ENCODE measurements around the gene TNFAIP8L3. TPM values are rescaled to one million over a fixed set of nuclear protein-coding genes. Genes with fewer than 3 reads are reported as not detected.

TNFAIP8L3 gene
- total RNA-seq, 1 experiment from 2014 or later = 0.20 TPM

- Histone ChIP-seq H3K4me2 (no peak overlapping the region), H3K4me1 (replicated peaks; ENCODE audit: insufficient read depth) (no peaks in the 10 kb centered on the region), H3K27me3 (ENCODE audit: insufficient read depth, low read depth) (no peaks in the 10 kb centered on the region; the same call in 1 of the 2 replicates), H3K9me3 (ENCODE audit: insufficient read depth, low read depth) (no peaks in the 10 kb centered on the region), H3F3A (ENCODE audit: insufficient read depth, low read depth) (no peaks in the 10 kb centered on the region), H4K20me1 (ENCODE audit: insufficient read depth) (no peaks in the 10 kb centered on the region), H3K9me2 (ENCODE audit: insufficient read depth) (no peaks in the 10 kb centered on the region), H3K27ac (no peak overlapping the region), H3K36me3 (ENCODE audit: low read depth) (no peaks in the 10 kb centered on the region), H2AFZ (no peak overlapping the region), H3K4me3 (no peak overlapping the region), H3K79me2 (ENCODE audit: low read depth) (no peaks in the 10 kb centered on the region)
- no peak for DNase-seq
- no TSS peak for BruUV-seq (replicated peaks)
- TF ChIP-seq, protein P1, sequence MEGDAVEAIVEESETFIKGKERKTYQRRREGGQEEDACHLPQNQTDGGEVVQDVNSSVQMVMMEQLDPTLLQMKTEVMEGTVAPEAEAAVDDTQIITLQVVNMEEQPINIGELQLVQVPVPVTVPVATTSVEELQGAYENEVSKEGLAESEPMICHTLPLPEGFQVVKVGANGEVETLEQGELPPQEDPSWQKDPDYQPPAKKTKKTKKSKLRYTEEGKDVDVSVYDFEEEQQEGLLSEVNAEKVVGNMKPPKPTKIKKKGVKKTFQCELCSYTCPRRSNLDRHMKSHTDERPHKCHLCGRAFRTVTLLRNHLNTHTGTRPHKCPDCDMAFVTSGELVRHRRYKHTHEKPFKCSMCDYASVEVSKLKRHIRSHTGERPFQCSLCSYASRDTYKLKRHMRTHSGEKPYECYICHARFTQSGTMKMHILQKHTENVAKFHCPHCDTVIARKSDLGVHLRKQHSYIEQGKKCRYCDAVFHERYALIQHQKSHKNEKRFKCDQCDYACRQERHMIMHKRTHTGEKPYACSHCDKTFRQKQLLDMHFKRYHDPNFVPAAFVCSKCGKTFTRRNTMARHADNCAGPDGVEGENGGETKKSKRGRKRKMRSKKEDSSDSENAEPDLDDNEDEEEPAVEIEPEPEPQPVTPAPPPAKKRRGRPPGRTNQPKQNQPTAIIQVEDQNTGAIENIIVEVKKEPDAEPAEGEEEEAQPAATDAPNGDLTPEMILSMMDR (conservative IDR thresholded peaks at IDR 0.05) = no peak
- TF ChIP-seq EZH2 (IDR thresholded peaks at IDR 0.05; ENCODE audit: low read depth) = no peak
- ChIA-PET POLR2A (ENCODE audit: unreplicated experiment) (no interaction called here), CTCF (no interaction called here)
- intact Hi-C loops (cut with micrococcal nuclease; ENCODE audit: unreplicated experiment) = no loop called here
Measured at GRCh38 chr15:51104512-51104911, 9.8 kb upstream of the TNFAIP8L3 start.

DNA sequence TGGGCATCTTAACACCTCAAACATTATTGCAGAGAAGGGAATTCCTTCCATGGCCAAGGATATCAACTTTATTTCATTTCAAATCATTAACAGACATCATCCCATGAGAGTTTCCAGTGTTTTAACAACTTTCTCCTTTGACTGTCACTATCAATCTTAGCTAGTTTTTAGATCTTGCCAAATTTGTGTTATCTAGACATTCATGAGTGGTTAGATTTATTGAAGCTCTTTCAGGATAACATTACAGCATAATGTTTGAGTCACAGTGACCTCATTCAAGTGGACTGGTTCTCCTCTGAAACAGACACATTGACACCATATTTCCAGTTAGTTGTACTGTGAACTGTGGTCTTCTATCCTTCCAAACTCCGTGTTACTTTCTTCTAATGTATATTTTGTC lies 8.6 kb upstream of the TNFAIP8L3 start:
- Histone ChIP-seq H3F3A (ENCODE audit: insufficient read depth, low read depth) (no peaks in the 10 kb centered on the region), H3K4me3 (no peak overlapping the region), H3K4me2 (no peak overlapping the region), H2AFZ (no peak overlapping the region), H3K79me2 (ENCODE audit: low read depth) (no peaks in the 10 kb centered on the region), H3K27me3 (ENCODE audit: insufficient read depth, low read depth) (no peaks in the 10 kb centered on the region; the same call in 1 of the 2 replicates), H3K9me2 (ENCODE audit: insufficient read depth) (no peaks in the 10 kb centered on the region), H3K27ac (no peak overlapping the region), H4K20me1 (ENCODE audit: insufficient read depth) (no peaks in the 10 kb centered on the region), H3K9me3 (ENCODE audit: insufficient read depth, low read depth) (no peaks in the 10 kb centered on the region), H3K36me3 (ENCODE audit: low read depth) (no peaks in the 10 kb centered on the region), H3K4me1 (replicated peaks; ENCODE audit: insufficient read depth) (no peaks in the 10 kb centered on the region)
- DNase-seq = no peak
- TF ChIP-seq, protein P1 (conservative IDR thresholded peaks at IDR 0.05) = no peak
- no peak for TF ChIP-seq EZH2 (IDR thresholded peaks at IDR 0.05; ENCODE audit: low read depth)
- POLR2A ChIA-PET (ENCODE audit: unreplicated experiment) = no interaction called here
- CTCF ChIA-PET = no interaction called here
- intact Hi-C loops (cut with micrococcal nuclease; ENCODE audit: unreplicated experiment) = no loop called here
- BruUV-seq (replicated peaks) = no TSS peak

- peaks cover 15% of the 10 kb centered on the region; the same call in 1 of the 2 replicates for H3K27me3 ChIP-seq (ENCODE audit: insufficient read depth, low read depth)
- H3K4me2 ChIP-seq = no peak overlapping the region
- intact Hi-C loops (cut with micrococcal nuclease; ENCODE audit: unreplicated experiment) = no loop called here
- H2AFZ ChIP-seq = no peak overlapping the region
- no peak for DNase-seq
- H4K20me1 ChIP-seq (ENCODE audit: insufficient read depth) = no peaks in the 10 kb centered on the region
- H3K9me2 ChIP-seq (ENCODE audit: insufficient read depth) = no peaks in the 10 kb centered on the region
- H3K4me3 ChIP-seq = no peak overlapping the region
- H3K27ac ChIP-seq = no peak overlapping the region
- CTCF ChIA-PET = no interaction called here
- TF ChIP-seq EZH2 (IDR thresholded peaks at IDR 0.05; ENCODE audit: low read depth) = no peak
- TF ChIP-seq, protein P1 (conservative IDR thresholded peaks at IDR 0.05) = no peak
- no peaks in the 10 kb centered on the region for H3K4me1 ChIP-seq (replicated peaks; ENCODE audit: insufficient read depth)
- H3K79me2 ChIP-seq (ENCODE audit: low read depth) = no peaks in the 10 kb centered on the region
- no peaks in the 10 kb centered on the region for H3K36me3 ChIP-seq (ENCODE audit: low read depth)
- no peaks in the 10 kb centered on the region for H3K9me3 ChIP-seq (ENCODE audit: insufficient read depth, low read depth)
- no peaks in the 10 kb centered on the region for H3F3A ChIP-seq (ENCODE audit: insufficient read depth, low read depth)
- POLR2A ChIA-PET (ENCODE audit: unreplicated experiment) = no interaction called here
- BruUV-seq (replicated peaks) = no TSS peak
Measured at GRCh38 chr15:51100785-51101489, 6.2 kb upstream of the TNFAIP8L3 start.
